Measurements from ENCODE around the gene LAX1.
"Not testable (repeated sequence)": the region's sequence is repeated elsewhere in the genome, so short reads cannot be mapped to it uniquely, and the experiment has no call there.

The LAX1 gene

GRCh38 chr1:203746281-203746680, 18.7 kb upstream of the LAX1 start:
- WGBS (ENCODE audit: insufficient coverage, insufficient read length), result no CpG with 5 or more reads among the region's 6 CpGs
- Histone ChIP-seq H3K4me1 (ENCODE audit: control insufficient read depth, insufficient read depth, low read length) (peaks cover 6% of the 10 kb centered on the region; the same call in 1 of the 2 replicates), H3K9me3 (ENCODE audit: control insufficient read depth, insufficient read depth, low read length) (no peaks in the 10 kb centered on the region), H3K27me3 (ENCODE audit: control insufficient read depth, insufficient read depth, low read length) (no peaks in the 10 kb centered on the region), H3K27ac (ENCODE audit: low read length) (no peak overlapping the region), H3K36me3 (ENCODE audit: control insufficient read depth, insufficient read depth, low read length) (no peaks in the 10 kb centered on the region), H3K4me3 (ENCODE audit: low read length) (no peak overlapping the region)
- DNase-seq (ENCODE audit: low read depth, low spot score), result no peak

GRCh38 chr1:203751051-203751450, 13.9 kb upstream of the LAX1 start:
- H3K36me3 ChIP-seq (ENCODE audit: control insufficient read depth, insufficient read depth, low read length), result no peaks in the 10 kb centered on the region
- WGBS (ENCODE audit: insufficient coverage, insufficient read length), result no CpG with 5 or more reads among the region's 3 CpGs
- H3K4me3 ChIP-seq (ENCODE audit: low read length), result no peak overlapping the region
- H3K27ac ChIP-seq (ENCODE audit: low read length), result no peak overlapping the region
- no peaks in the 10 kb centered on the region for H3K27me3 ChIP-seq (ENCODE audit: control insufficient read depth, insufficient read depth, low read length)
- H3K9me3 ChIP-seq (ENCODE audit: control insufficient read depth, insufficient read depth, low read length), result no peaks in the 10 kb centered on the region
- no peak for DNase-seq (ENCODE audit: low read depth, low spot score)
- no peaks in the 10 kb centered on the region for H3K4me1 ChIP-seq (ENCODE audit: control insufficient read depth, insufficient read depth, low read length)

GRCh38 chr1:203751618-203752361, 13.2 kb upstream of the LAX1 start:
- H3K9me3 ChIP-seq (ENCODE audit: control insufficient read depth, insufficient read depth, low read length); H3K4me3 ChIP-seq (ENCODE audit: low read length); H3K36me3 ChIP-seq (ENCODE audit: control insufficient read depth, insufficient read depth, low read length); DNase-seq (ENCODE audit: low read depth, low spot score); H3K4me1 ChIP-seq (ENCODE audit: control insufficient read depth, insufficient read depth, low read length); H3K27me3 ChIP-seq (ENCODE audit: control insufficient read depth, insufficient read depth, low read length); H3K27ac ChIP-seq (ENCODE audit: low read length): not testable (repeated sequence)
- WGBS (ENCODE audit: insufficient coverage, insufficient read length), result no CpG with 5 or more reads among the region's 5 CpGs

GRCh38 chr1:203754455-203754864, 10.5 kb upstream of the LAX1 start:
- Histone ChIP-seq H3K4me1 (ENCODE audit: control insufficient read depth, insufficient read depth, low read length) (no peaks in the 10 kb centered on the region), H3K27me3 (ENCODE audit: control insufficient read depth, insufficient read depth, low read length) (no peaks in the 10 kb centered on the region), H3K36me3 (ENCODE audit: control insufficient read depth, insufficient read depth, low read length) (no peaks in the 10 kb centered on the region), H3K4me3 (ENCODE audit: low read length) (no peak overlapping the region), H3K9me3 (ENCODE audit: control insufficient read depth, insufficient read depth, low read length) (no peaks in the 10 kb centered on the region), H3K27ac (ENCODE audit: low read length) (no peak overlapping the region)
- no CpG with 5 or more reads among the region's 4 CpGs for WGBS (ENCODE audit: insufficient coverage, insufficient read length)
- DNase-seq (ENCODE audit: low read depth, low spot score), result no peak

GRCh38 chr1:203756036-203756435, 8.9 kb upstream of the LAX1 start:
- no peak overlapping the region for H3K27ac ChIP-seq (ENCODE audit: low read length)
- no peak for DNase-seq (ENCODE audit: low read depth, low spot score)
- 100% methylated on average over 2 of the region's 4 CpGs for WGBS (ENCODE audit: insufficient coverage, insufficient read length)
- no peaks in the 10 kb centered on the region for H3K9me3 ChIP-seq (ENCODE audit: control insufficient read depth, insufficient read depth, low read length)
- H3K4me1 ChIP-seq (ENCODE audit: control insufficient read depth, insufficient read depth, low read length), result no peaks in the 10 kb centered on the region
- no peaks in the 10 kb centered on the region for H3K36me3 ChIP-seq (ENCODE audit: control insufficient read depth, insufficient read depth, low read length)
- H3K4me3 ChIP-seq (ENCODE audit: low read length), result no peak overlapping the region
- H3K27me3 ChIP-seq (ENCODE audit: control insufficient read depth, insufficient read depth, low read length), result no peaks in the 10 kb centered on the region

- not testable (repeated sequence) for H3K4me1 ChIP-seq (ENCODE audit: control insufficient read depth, insufficient read depth, low read length); H3K36me3 ChIP-seq (ENCODE audit: control insufficient read depth, insufficient read depth, low read length); H3K27me3 ChIP-seq (ENCODE audit: control insufficient read depth, insufficient read depth, low read length); H3K27ac ChIP-seq (ENCODE audit: low read length); DNase-seq (ENCODE audit: low read depth, low spot score); H3K9me3 ChIP-seq (ENCODE audit: control insufficient read depth, insufficient read depth, low read length); H3K4me3 ChIP-seq (ENCODE audit: low read length)
- no CpG with 5 or more reads among the region's 2 CpGs for WGBS (ENCODE audit: insufficient coverage, insufficient read length)
These were observed 6.2 kb upstream of the LAX1 start for GRCh38 chr1:203758749-203759148.

- Histone ChIP-seq H3K27ac (ENCODE audit: low read length) (no peak overlapping the region), H3K36me3 (ENCODE audit: control insufficient read depth, insufficient read depth, low read length) (no peaks in the 10 kb centered on the region), H3K9me3 (ENCODE audit: control insufficient read depth, insufficient read depth, low read length) (no peaks in the 10 kb centered on the region), H3K4me1 (ENCODE audit: control insufficient read depth, insufficient read depth, low read length) (no peaks in the 10 kb centered on the region), H3K4me3 (ENCODE audit: low read length) (no peak overlapping the region), H3K27me3 (ENCODE audit: control insufficient read depth, insufficient read depth, low read length) (no peaks in the 10 kb centered on the region)
- WGBS (ENCODE audit: insufficient coverage, insufficient read length), result no CpG with 5 or more reads among the region's 3 CpGs
- no peak for DNase-seq (ENCODE audit: low read depth, low spot score)
These were observed 4.5 kb upstream of the LAX1 start for GRCh38 chr1:203760506-203760905.

GRCh38 chr1:203761958-203762357, 3.0 kb upstream of the LAX1 start:
- not testable (repeated sequence) for H3K4me1 ChIP-seq (ENCODE audit: control insufficient read depth, insufficient read depth, low read length); H3K36me3 ChIP-seq (ENCODE audit: control insufficient read depth, insufficient read depth, low read length); H3K27ac ChIP-seq (ENCODE audit: low read length); H3K27me3 ChIP-seq (ENCODE audit: control insufficient read depth, insufficient read depth, low read length); DNase-seq (ENCODE audit: low read depth, low spot score); H3K4me3 ChIP-seq (ENCODE audit: low read length); H3K9me3 ChIP-seq (ENCODE audit: control insufficient read depth, insufficient read depth, low read length)
- no CpG with 5 or more reads among the region's 7 CpGs for WGBS (ENCODE audit: insufficient coverage, insufficient read length)

GRCh38 chr1:203763505-203763904, 1.5 kb upstream of the LAX1 start:
- no CpG with 5 or more reads among the region's 1 CpG for WGBS (ENCODE audit: insufficient coverage, insufficient read length)

GRCh38 chr1:203764105-203765028, 616 bp upstream of the LAX1 start:
- no CpG with 5 or more reads among the region's 3 CpGs for WGBS (ENCODE audit: insufficient coverage, insufficient read length)
- H3K36me3 ChIP-seq (ENCODE audit: control insufficient read depth, insufficient read depth, low read length), result no peaks in the 10 kb centered on the region
- no peak overlapping the region for H3K27ac ChIP-seq (ENCODE audit: low read length)

More at GRCh38 chr1:203763505-203763904, 1.5 kb upstream of the LAX1 start:
- no peaks in the 10 kb centered on the region for H3K27me3 ChIP-seq (ENCODE audit: control insufficient read depth, insufficient read depth, low read length)
- no peaks in the 10 kb centered on the region for H3K4me1 ChIP-seq (ENCODE audit: control insufficient read depth, insufficient read depth, low read length)
- no peak overlapping the region for H3K27ac ChIP-seq (ENCODE audit: low read length)
- H3K36me3 ChIP-seq (ENCODE audit: control insufficient read depth, insufficient read depth, low read length), result no peaks in the 10 kb centered on the region
- DNase-seq (ENCODE audit: low read depth, low spot score), result no peak
- H3K9me3 ChIP-seq (ENCODE audit: control insufficient read depth, insufficient read depth, low read length), result no peaks in the 10 kb centered on the region
- H3K4me3 ChIP-seq (ENCODE audit: low read length), result no peak overlapping the region

More at GRCh38 chr1:203764105-203765028, 616 bp upstream of the LAX1 start:
- Histone ChIP-seq H3K4me1 (ENCODE audit: control insufficient read depth, insufficient read depth, low read length) (no peaks in the 10 kb centered on the region), H3K4me3 (ENCODE audit: low read length) (no peak overlapping the region), H3K9me3 (ENCODE audit: control insufficient read depth, insufficient read depth, low read length) (no peaks in the 10 kb centered on the region), H3K27me3 (ENCODE audit: control insufficient read depth, insufficient read depth, low read length) (no peaks in the 10 kb centered on the region)
- DNase-seq (ENCODE audit: low read depth, low spot score), result no peak

Data from iPS DF 6.9 (cell line).